NCI-H2107 treated with DMSO at 0.1 percent for 48 hours (cell line): ENCODE results near the gene ANXA4.
A peak's percentile ranks its signal among the peaks of the same experiment; 100 is the strongest.

Source experiments
- DNase-seq: peaks from one replicate; lab custom pipeline; 2025; ENCODE audit not compliant: unreplicated experiment; lab: John Stamatoyannopoulos, UW

Gene ANXA4

DNA sequence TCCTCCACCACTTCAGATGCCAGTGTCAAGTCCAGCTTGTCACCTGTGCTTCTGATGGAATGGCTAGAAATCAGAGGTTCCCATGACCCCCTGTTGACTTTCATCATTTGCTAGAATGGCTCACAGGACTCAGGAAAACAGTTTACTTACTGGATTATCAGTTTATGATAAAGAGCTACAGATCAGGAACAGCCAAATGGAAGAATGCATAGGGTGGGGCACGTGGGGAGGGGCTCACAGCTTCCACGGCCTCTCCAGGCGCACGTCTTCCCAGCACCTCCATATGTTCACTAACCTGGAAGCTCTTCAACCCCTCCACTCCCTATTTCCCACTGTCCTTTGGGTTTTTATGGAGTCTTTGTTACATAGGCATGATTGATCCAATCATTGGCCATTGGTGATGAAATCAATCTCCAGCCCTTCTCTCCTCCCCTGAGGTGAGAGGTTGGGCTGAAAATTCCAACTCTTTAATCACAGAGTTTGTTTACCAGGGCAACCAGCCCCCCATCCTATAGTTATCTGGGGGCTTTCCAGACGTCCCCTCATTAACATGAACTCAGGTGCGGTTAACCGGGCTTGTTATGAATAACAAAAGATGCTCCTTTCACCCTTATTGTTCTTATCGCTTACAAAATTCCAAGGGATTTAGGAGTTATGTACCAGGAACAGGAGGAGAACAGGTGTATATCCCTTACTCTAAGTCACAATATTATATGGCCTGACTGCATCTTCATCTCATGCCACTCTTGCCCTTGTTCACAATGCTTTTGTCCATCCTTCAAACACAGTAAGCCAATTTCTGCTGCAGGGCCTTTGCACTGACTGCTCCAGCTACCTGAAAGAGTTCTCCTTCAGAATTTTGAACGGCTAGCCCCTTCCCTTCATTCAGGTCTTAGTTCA lies 35.2 kb downstream of the ANXA4 start:
- DNase-seq: no peak

GRCh38 chr2:69777786-69778105 lies 35.8 kb downstream of the ANXA4 start:
- DNase-seq: no peak

GRCh38 chr2:69779258-69780001 lies 37.5 kb downstream of the ANXA4 start:
- no peak for DNase-seq

- DNase-seq: no peak
Measured at GRCh38 chr2:69780921-69781320, 39.0 kb downstream of the ANXA4 start.

DNA sequence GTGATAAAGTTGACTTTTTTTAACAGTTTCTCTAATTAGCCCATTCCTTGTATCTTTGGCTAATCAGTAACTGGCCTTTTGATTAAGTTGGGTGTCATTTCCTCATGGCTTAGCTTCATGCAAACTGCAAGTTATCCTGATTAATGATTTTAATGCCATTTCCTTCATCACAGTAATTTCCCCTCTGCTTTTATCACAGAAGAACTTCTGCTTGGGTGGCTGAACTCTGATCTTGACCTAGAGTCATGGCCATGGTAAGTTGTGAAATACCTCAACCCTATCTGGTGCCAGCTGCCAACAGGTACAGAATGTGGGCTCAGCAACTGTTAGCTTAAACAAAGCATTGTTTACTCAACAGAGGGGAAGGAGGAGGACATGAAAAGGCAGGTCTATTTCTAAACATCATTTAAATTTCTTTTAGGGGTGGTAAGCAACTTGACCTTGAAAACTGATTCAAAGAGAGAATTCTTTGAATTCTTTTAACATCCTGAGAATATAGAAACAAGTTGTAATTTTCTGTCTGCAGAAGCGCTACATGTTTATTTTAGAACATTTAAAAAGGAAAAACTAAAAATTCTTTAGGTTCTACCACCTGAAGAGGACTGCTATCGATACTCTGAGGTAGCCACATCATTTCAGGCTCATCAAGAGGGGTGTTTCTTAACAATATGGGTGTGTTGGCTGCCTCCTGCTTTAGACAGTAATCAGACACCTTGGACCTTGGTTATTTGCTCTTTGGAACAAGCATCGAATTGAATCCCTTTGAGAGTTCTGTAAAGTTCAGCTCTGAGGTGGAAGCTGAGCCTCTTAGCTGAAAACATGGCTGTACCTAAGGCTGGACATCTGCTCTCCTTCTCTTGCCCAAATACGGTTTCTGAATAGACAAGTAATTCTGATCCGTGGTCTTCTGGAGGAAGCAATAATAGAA lies 39.7 kb downstream of the ANXA4 start:
- DNase-seq: peak; percentile 64

DNA sequence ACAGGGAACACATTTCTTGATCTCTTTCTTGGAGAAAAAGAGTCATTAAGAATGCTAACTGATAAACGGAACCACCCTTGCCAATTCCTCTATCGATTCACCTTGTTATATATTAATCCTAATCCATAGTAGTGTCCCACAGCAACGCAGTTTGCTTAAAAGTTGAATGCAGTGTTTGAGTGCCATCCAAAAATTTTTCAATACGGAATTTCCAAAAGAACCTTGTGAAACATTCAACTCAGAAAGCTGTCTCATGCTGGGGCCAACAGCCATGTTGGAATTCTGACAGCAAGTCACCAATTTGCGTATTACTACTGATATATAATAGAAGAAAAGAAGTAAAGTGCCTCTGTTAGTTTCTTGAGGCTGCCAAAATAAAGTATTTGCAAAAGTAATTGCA lies 42.3 kb downstream of the ANXA4 start:
- no peak for DNase-seq

GRCh38 chr2:69785358-69785757 lies 43.4 kb downstream of the ANXA4 start:
- DNase-seq: no peak

DNA sequence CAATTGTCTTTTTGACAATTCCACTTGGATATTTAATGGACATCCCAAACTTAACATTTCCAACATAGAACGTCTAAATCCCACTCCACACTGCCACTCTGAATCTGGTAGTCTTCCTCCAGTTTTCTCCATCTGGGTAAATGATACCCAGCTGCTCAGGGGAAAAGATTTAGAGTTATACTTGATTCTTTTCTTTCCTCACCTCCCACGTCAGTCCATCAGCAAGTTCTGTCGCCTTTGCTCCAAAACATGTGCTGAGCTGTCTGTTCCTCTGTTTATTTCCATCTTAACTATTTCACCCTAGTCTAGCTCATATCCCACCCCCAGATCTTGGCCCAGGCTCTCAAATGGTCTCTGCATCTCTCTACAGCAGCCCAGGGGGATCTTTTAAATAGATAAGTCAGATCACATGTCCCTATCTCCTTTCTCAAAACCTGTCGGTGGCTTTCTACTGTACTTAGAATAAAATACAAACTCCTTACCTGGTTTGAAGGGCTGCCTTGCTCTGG lies 44.2 kb downstream of the ANXA4 start:
- no peak for DNase-seq

GRCh38 chr2:69789175-69789721 lies 47.3 kb downstream of the ANXA4 start:
- DNase-seq: no peak

GRCh38 chr2:69789772-69790600 lies 48.1 kb downstream of the ANXA4 start:
- no peak for DNase-seq

DNA sequence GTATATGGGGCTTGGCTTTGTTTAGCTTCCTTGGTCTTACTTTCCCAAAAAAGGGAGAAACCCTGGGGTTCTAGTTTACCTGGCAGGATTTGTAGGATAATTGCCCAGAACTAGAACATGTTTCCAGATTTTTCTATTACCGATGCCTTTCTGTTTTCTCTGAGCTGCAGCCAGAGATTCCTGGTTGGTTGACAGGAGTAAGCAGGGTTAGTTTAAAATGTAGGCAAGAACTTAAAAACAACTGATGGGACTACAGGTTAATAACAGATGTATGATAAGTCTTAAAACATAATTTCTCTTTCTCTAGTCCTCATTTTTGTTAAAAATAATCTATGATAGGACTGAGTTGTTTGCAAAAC lies 48.6 kb downstream of the ANXA4 start:
- DNase-seq: no peak

GRCh38 chr2:69791045-69791444 lies 49.1 kb downstream of the ANXA4 start:
- DNase-seq: no peak

- no peak for DNase-seq
Measured at GRCh38 chr2:69796174-69796573, 54.2 kb downstream of the ANXA4 start.

DNA sequence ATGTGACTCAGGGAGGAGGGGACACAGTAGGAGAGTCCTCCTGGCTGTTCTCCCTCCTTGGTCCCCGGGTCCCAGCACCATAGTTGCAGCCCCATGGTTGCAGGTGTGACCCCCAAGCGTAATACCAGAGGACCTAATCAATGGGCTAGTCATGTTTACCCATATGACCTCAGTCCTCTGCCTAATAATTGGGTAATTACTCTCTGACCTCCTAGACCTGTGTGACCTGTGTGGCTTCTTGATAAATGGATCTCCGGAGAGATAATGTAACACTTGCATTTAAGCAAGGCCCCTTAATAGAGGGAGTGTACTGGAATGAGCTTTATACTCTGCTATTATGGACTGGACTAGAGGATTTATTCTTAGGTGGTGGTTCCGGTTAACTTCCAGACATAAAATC lies 55.3 kb downstream of the ANXA4 start:
- DNase-seq: no peak

GRCh38 chr2:69797836-69798289 lies 55.9 kb downstream of the ANXA4 start:
- no peak for DNase-seq

- DNase-seq: no peak
Measured at GRCh38 chr2:69798290-69798908, 56.5 kb downstream of the ANXA4 start.

- DNase-seq: no peak
Measured at GRCh38 chr2:69798909-69799526, 57.1 kb downstream of the ANXA4 start.

DNA sequence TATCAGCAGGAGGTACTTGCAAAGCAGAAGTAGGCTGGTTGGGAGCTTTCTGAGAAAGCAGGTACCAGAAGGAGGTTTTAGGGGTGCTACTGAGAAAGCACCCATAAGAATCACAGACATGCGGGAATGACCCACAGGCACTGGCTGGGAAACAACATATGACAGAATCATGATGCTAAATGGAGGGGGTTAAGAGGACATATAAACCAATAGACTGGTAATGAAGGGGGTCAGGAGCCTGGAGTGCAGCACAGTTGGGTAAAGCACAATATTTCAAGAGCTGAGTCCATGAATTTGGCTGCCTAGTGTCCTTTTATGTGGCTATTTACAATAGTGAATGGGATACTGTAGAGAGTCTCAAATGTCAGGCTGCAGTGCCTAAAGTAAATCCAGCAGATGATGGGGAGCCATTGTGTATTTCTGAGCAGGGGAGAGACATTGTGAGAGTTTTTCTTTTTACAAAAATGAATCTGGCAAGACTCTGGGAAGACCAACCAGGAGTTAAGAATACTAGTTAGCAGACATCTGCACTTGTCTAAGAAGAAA lies 59.9 kb downstream of the ANXA4 start:
- DNase-seq: peak; percentile 72
